GM12891 (cell line): Measurements from ENCODE around the gene PDGFRA.

Source experiments
- PAX5 ChIP-seq: IDR thresholded peaks from 2 replicates; pipeline ENCODE4 v1.6.1; 2011; ENCODE audit warnings: low read length, moderate library complexity, mild to moderate bottlenecking; ENCODE audit not compliant: insufficient read depth, severe bottlenecking
- POLR2A ChIP-seq: IDR thresholded peaks from 2 replicates; pipeline ENCODE4 v1.6.1; 2011; ENCODE audit warnings: low read depth, low read length, control low read depth
- POLR2AphosphoS5 ChIP-seq: IDR thresholded peaks from 2 replicates; pipeline ENCODE4 v1.6.1; 2011; ENCODE audit warnings: low read depth, low read length, control low read depth
- POU2F2 ChIP-seq: IDR thresholded peaks from 2 replicates; pipeline ENCODE4 v1.6.1; 2011; ENCODE audit warnings: low read depth, mild to moderate bottlenecking, control low read depth, low read length, moderate library complexity
- SPI1 ChIP-seq: IDR thresholded peaks from 2 replicates; pipeline ENCODE4 v1.6.1; 2011; ENCODE audit warnings: low read depth, low read length, control low read depth
- TAF1 ChIP-seq: IDR thresholded peaks from 2 replicates; pipeline ENCODE4 v1.6.1; 2011; ENCODE audit warnings: low read depth, low read length, control low read depth

GRCh38 chr4:54233697-54234496 lies 4.8 kb downstream of the PDGFRA start:
- no peak for TF ChIP-seq POLR2A
- no peak for TF ChIP-seq TAF1
- no peak for TF ChIP-seq POLR2AphosphoS5
- no peak for TF ChIP-seq POU2F2
- no peak for TF ChIP-seq SPI1
- TF ChIP-seq PAX5: no peak
